HepG2 (cell line): Measurements from ENCODE around the gene LRRC45. TPM values are rescaled to one million over a fixed set of nuclear protein-coding genes. Genes with fewer than 3 reads are reported as not detected.
A peak's percentile ranks its signal among the peaks of the same experiment; 100 is the strongest.

Experiments used
- AKAP8 ChIP-seq: sonication (generic); formaldehyde crosslinking; IDR thresholded peaks from 2 replicates; pipeline ENCODE4 v1.5.1; 2020; ENCODE audit warnings: mild to moderate bottlenecking, missing genetic modification reagents
- ARID5B ChIP-seq: IDR thresholded peaks from 2 replicates; pipeline ENCODE4 v1.4.0; 2020; ENCODE audit warnings: mild to moderate bottlenecking, missing genetic modification reagents
- CBFB ChIP-seq: sonication (generic); formaldehyde crosslinking; IDR thresholded peaks from 2 replicates; pipeline ENCODE4 v1.4.0; 2020; ENCODE audit warnings: missing genetic modification reagents
- CC2D1A ChIP-seq: sonication (generic); formaldehyde crosslinking; IDR thresholded peaks from 2 replicates; pipeline ENCODE4 v1.8.1; 2023; ENCODE audit warnings: mild to moderate bottlenecking, missing genetic modification reagents
- ETS1 ChIP-seq: sonication (generic); formaldehyde crosslinking; IDR thresholded peaks from 2 replicates; pipeline ENCODE4 v1.4.0; 2020; ENCODE audit warnings: missing genetic modification reagents
- HOMEZ ChIP-seq: IDR thresholded peaks from 2 replicates; pipeline ENCODE4 v1.6.1; 2016; ENCODE audit warnings: low read depth
- ISX ChIP-seq: sonication (generic); formaldehyde crosslinking; conservative IDR thresholded peaks from 2 replicates; pipeline ENCODE4 v1.5.0; 2020; ENCODE audit warnings: missing genetic modification reagents
- PHF8 ChIP-seq: sonication (generic); formaldehyde crosslinking; IDR thresholded peaks from 2 replicates; pipeline ENCODE4 v1.5.0; 2020; ENCODE audit warnings: missing genetic modification reagents
- POGK ChIP-seq: sonication (generic); formaldehyde crosslinking; conservative IDR thresholded peaks from 2 replicates; pipeline ENCODE4 v1.8.0; 2022; ENCODE audit warnings: mild to moderate bottlenecking, moderate library complexity, missing genetic modification reagents
- RARA ChIP-seq: IDR thresholded peaks from 2 replicates; pipeline ENCODE4 v1.6.1; 2016; ENCODE audit warnings: missing genetic modification reagents, missing compliant biosample characterization
- RFX3 ChIP-seq: IDR thresholded peaks from 2 replicates; pipeline ENCODE4 v1.6.1; 2016; ENCODE audit warnings: missing biosample characterization, missing genetic modification reagents
- SOX13 ChIP-seq, 3 experiments: fragments of 450-650 bp in 1 of 3; sonication (generic) in 1 of 3; formaldehyde crosslinking in 1 of 3; IDR thresholded peaks in 2 of 3; conservative IDR thresholded peaks in 1 of 3; 2 replicates each; pipeline versions ENCODE4 v1.5.0 to v1.6.1; 2016 to 2020; ENCODE audit warnings: antibody characterized with exemption in 1 of 3, mild to moderate bottlenecking in 1 of 3, missing compliant biosample characterization in 1 of 3, missing genetic modification reagents in 1 of 3, moderate library complexity in 1 of 3
- TCF7 ChIP-seq: sonication (generic); IDR thresholded peaks from 2 replicates; pipeline ENCODE4 v1.6.1; 2016; ENCODE audit warnings: antibody characterized with exemption, low read depth
- ZBTB14 ChIP-seq: sonication (generic); formaldehyde crosslinking; IDR thresholded peaks from 2 replicates; pipeline ENCODE4 v1.4.0; 2020; ENCODE audit warnings: missing genetic modification reagents
- ZNF263 ChIP-seq: sonication (generic); formaldehyde crosslinking; IDR thresholded peaks from 2 replicates; pipeline ENCODE4 v1.4.0; 2020; ENCODE audit warnings: missing genetic modification reagents
- ZNF720 ChIP-seq: sonication (generic); formaldehyde crosslinking; IDR thresholded peaks from 2 replicates; pipeline ENCODE4 v1.4.0; 2020; ENCODE audit warnings: missing genetic modification reagents
- ZSCAN9 ChIP-seq: IDR thresholded peaks from 2 replicates; pipeline ENCODE4 v1.6.1; 2016; ENCODE audit warnings: borderline replicate concordance
- polyA plus RNA-seq, 8 experiments: library from polyadenylated mRNA; depleted of rRNA in 3 of 8; stranded (reverse) in 7 of 8; unstranded in 1 of 8; fragments of >200 nt; fragmentation: Illumina TruSeq in 4 of 8; extraction: Trizol in 4 of 8; gene quantifications; 2 replicates each; pipeline versions ENCODE4 v1.2.1 to v1.2.3, GENCODE V29; 2011 to 2016; ENCODE audit warnings: low read depth in 4 of 8, missing spikeins in 1 of 8, mixed read lengths in 1 of 8; ENCODE audit not compliant: insufficient read depth in 1 of 8
- total RNA-seq, 5 experiments: library from RNA; depleted of rRNA; stranded (reverse); fragments of >200 nt; fragmentation: Illumina TruSeq; extraction: Trizol; gene quantifications; 2 replicates each; pipeline ENCODE4 v1.2.3, GENCODE V29; 2016; ENCODE audit warnings: low read depth in 1 of 5

LRRC45 gene
- total and polyA plus RNA-seq, 2 of the 13 experiments (the other 11 are each of a cell fraction or from before 2014, with no cell fraction given) = 11.6 to 48.1 TPM

- TF ChIP-seq HOMEZ (no peak), ISX (CRISPR knock-in tag) (no peak), SOX13 (IDR thresholded peaks at IDR 0.05) (no peak; the same call in 1 of the 2 replicates), SOX13 (CRISPR knock-in tag; conservative IDR thresholded peaks at IDR 0.05 in 1 of 2, IDR thresholded peaks at IDR 0.05 in 1 of 2) (peak in 1 of 2 experiments; percentile 49; a peak in 1 of 4 replicates), RARA (CRISPR knock-in tag) (peak; percentile 36; the same call in 1 of the 2 replicates), ZSCAN9 (CRISPR knock-in tag) (no peak), RFX3 (CRISPR knock-in tag) (no peak), CC2D1A (CRISPR knock-in tag) (no peak), POGK (CRISPR knock-in tag) (no peak), ZNF263 (CRISPR knock-in tag) (no peak), PHF8 (CRISPR knock-in tag) (no peak), AKAP8 (CRISPR knock-in tag) (no peak), CBFB (CRISPR knock-in tag) (no peak), ETS1 (CRISPR knock-in tag) (no peak), TCF7 (peak; percentile 21; the same call in 1 of the 2 replicates), ZBTB14 (CRISPR knock-in tag) (no peak), ZNF720 (no peak), ARID5B (CRISPR knock-in tag) (no peak)
Observed at GRCh38 chr17:82041144-82041814, 18.2 kb downstream of the LRRC45 start (continued).
